GM12878 (cell line): ENCODE results near the gene MAP4K4. TPM values are rescaled to one million over a fixed set of nuclear protein-coding genes. Genes with fewer than 3 reads are reported as not detected.

Experiments
- ATAC-seq: fragments of 200-7000 bp; cut with Tn5 transposase; 3 replicates; pipeline ENCODE4 v1.9.1; 2020; ENCODE audit warnings: mild to moderate bottlenecking, moderate library complexity
- BruUV-seq: library from RNA; stranded (reverse); fragments of 400-500 nt; replicated peaks from 2 replicates; lab custom pipeline; 2021; lab: Mats Ljungman, UMichigan
- CTCF ChIA-PET: fragments of 300-600 bp; sonication (Branson Sonifier 250); formaldehyde crosslinking; extraction: SDS; loops from one replicate; lab custom pipeline; 2021; ENCODE audit warnings: inconsistent platforms; lab: Yijun Ruan, JAX
- POLR2A ChIA-PET: fragments of 350-600 bp; formaldehyde crosslinking; extraction: SDS; loops from one replicate; lab custom pipeline; 2021; ENCODE audit warnings: inconsistent platforms; lab: Charles Lee
- RAD21 ChIA-PET: fragments of 300-600 bp; sonication (Branson Sonifier 250); formaldehyde crosslinking; loops from one replicate; lab custom pipeline; 2023; ENCODE audit warnings: antibody characterized with exemption; ENCODE audit not compliant: unreplicated experiment; lab: Charles Lee
- SMC1A ChIA-PET: fragments of 300-600 bp; sonication (Branson Sonifier 250); formaldehyde crosslinking; loops from one replicate; lab custom pipeline; 2023; ENCODE audit not compliant: unreplicated experiment, uncharacterized antibody; lab: Charles Lee
- DNase-seq: peaks from one replicate; pipeline ENCODE4 v3.0.0-alpha.2; 2011; ENCODE audit warnings: low read depth, low spot score
- FAIRE-seq: peaks from 3 replicates; lab custom pipeline; 2011; peaks lifted over from hg19 to GRCh38; lab: Jason Lieb, UNC
- H2AFZ ChIP-seq: 2 replicates; pipeline ENCODE4 v1.6.0; 2011; ENCODE audit warnings: low read depth, low read length, control low read depth; ENCODE audit not compliant: control insufficient read depth
- H3K27ac ChIP-seq: 2 replicates; pipeline ENCODE4 v1.5.1; 2011; ENCODE audit warnings: control low read depth; ENCODE audit not compliant: control insufficient read depth, insufficient read depth
- H3K27me3 ChIP-seq, 2 experiments: replicated peaks in 1 of 2; 2 replicates each; pipeline versions ENCODE4 v1.6.0 to v1.6.1; 2011; ENCODE audit warnings: low read length in 1 of 2; ENCODE audit not compliant: control insufficient read depth in 2 of 2, insufficient read depth in 2 of 2
- H3K36me3 ChIP-seq, 2 experiments: 2 replicates each; pipeline ENCODE4 v1.5.1; 2011; ENCODE audit warnings: low read length in 1 of 2; ENCODE audit not compliant: control insufficient read depth in 2 of 2, insufficient read depth in 2 of 2
- H3K4me1 ChIP-seq: 2 replicates; pipeline ENCODE4 v1.6.1; 2011; ENCODE audit warnings: mild to moderate bottlenecking, low read length, moderate library complexity, mixed read lengths; ENCODE audit not compliant: control insufficient read depth, insufficient read depth
- H3K4me2 ChIP-seq: 2 replicates; pipeline ENCODE4 v1.6.0; 2011; ENCODE audit warnings: control low read depth; ENCODE audit not compliant: control insufficient read depth, insufficient read depth
- H3K4me3 ChIP-seq: fragments of 200-600 bp; sonication (generic); 2 replicates; pipeline ENCODE4 v1.5.1; 2016
- H3K79me2 ChIP-seq: 2 replicates; pipeline ENCODE4 v1.6.0; 2011; ENCODE audit warnings: low read length; ENCODE audit not compliant: control insufficient read depth, insufficient read depth
- H3K9ac ChIP-seq: 2 replicates; pipeline ENCODE4 v1.8.0; 2011; ENCODE audit warnings: low read length, control low read depth, mixed read lengths; ENCODE audit not compliant: control insufficient read depth, insufficient read depth
- H3K9me3 ChIP-seq: replicated peaks from 3 replicates; pipeline ENCODE4 v1.5.1; 2011; ENCODE audit warnings: mild to moderate bottlenecking, low read length; ENCODE audit not compliant: control insufficient read depth, insufficient read depth
- H4K20me1 ChIP-seq: 2 replicates; pipeline ENCODE4 v1.6.0; 2011; ENCODE audit not compliant: control insufficient read depth, insufficient read depth
- ASH2L ChIP-seq: fragments of 300-600, 200-600 bp; sonication (generic); IDR thresholded peaks from 2 replicates; pipeline ENCODE4 v1.6.1; 2017; ENCODE audit warnings: low read depth, mild to moderate bottlenecking, borderline replicate concordance
- BCLAF1 ChIP-seq: fragments of 450-650 bp; IDR thresholded peaks from 2 replicates; pipeline ENCODE4 v1.6.1; 2017; ENCODE audit warnings: antibody characterized with exemption, mild to moderate bottlenecking, moderate library complexity
- CHD1 ChIP-seq: IDR thresholded peaks from 2 replicates; pipeline ENCODE4 v1.6.1; 2012; ENCODE audit warnings: low read depth, low read length, improper control_type of control experiment
- E4F1 ChIP-seq: fragments of 450-650 bp; IDR thresholded peaks from 2 replicates; pipeline ENCODE4 v1.6.1; 2018; ENCODE audit warnings: borderline replicate concordance, mild to moderate bottlenecking; ENCODE audit not compliant: partially characterized antibody
- EED ChIP-seq: sonication (generic); IDR thresholded peaks from 2 replicates; pipeline ENCODE4 v1.6.1; 2016; ENCODE audit warnings: antibody characterized with exemption, low read depth
- ETV6 ChIP-seq, 2 experiments: fragments of 450-650 bp in 1 of 2; IDR thresholded peaks in 1 of 2; conservative IDR thresholded peaks in 1 of 2; 2 replicates each; pipeline ENCODE4 v1.6.1; 2014; ENCODE audit warnings: antibody characterized with exemption in 1 of 2, borderline replicate concordance in 1 of 2, low read depth in 1 of 2, mild to moderate bottlenecking in 1 of 2, moderate library complexity in 1 of 2
- HDAC2 ChIP-seq: fragments of 200-600 bp; sonication (generic); IDR thresholded peaks from 2 replicates; pipeline ENCODE4 v1.6.1; 2017
- MAX ChIP-seq: IDR thresholded peaks from 2 replicates; pipeline ENCODE4 v1.6.1; 2012; ENCODE audit warnings: low read depth, low read length, improper control_type of control experiment
- PML ChIP-seq: IDR thresholded peaks from 2 replicates; pipeline ENCODE4 v1.6.1; 2012; ENCODE audit warnings: low read length, inconsistent platforms
- SIN3A ChIP-seq: IDR thresholded peaks from 2 replicates; pipeline ENCODE4 v1.6.1; 2012; ENCODE audit warnings: low read depth, low read length, improper control_type of control experiment
- SMAD1 ChIP-seq: fragments of 450-650 bp; IDR thresholded peaks from 2 replicates; pipeline ENCODE4 v1.6.1; 2018; ENCODE audit warnings: mild to moderate bottlenecking, low read depth; ENCODE audit not compliant: partially characterized antibody
- ZBED1 ChIP-seq: IDR thresholded peaks from 2 replicates; pipeline ENCODE4 v1.6.1; 2016; ENCODE audit warnings: borderline replicate concordance
- ZNF24 ChIP-seq: fragments of 450-650 bp; IDR thresholded peaks from 2 replicates; pipeline ENCODE4 v1.6.1; 2017; ENCODE audit warnings: antibody characterized with exemption, mild to moderate bottlenecking
- ZNF687 ChIP-seq: fragments of 450-650 bp; IDR thresholded peaks from 2 replicates; pipeline ENCODE4 v1.6.1; 2017; ENCODE audit warnings: mild to moderate bottlenecking, moderate library complexity
- WGBS: methylation state at CpG from one replicate; pipeline ENCODE4 v1.1.6; 2016; ENCODE audit warnings: low lambda C conversion rate; ENCODE audit not compliant: insufficient replicate concordance, insufficient coverage; ENCODE audit errors: missing lambda C conversion rate; 5-methylcytosine and 5-hydroxymethylcytosine counted together
- in situ Hi-C: fragments of 300-500 bp; cut with MboI; formaldehyde crosslinking; loops from 9 replicates; pipeline ENCODE4 v1.14.3; 2018; ENCODE audit warnings: mixed read lengths
- intact Hi-C: fragments of 100-400 bp; cut with micrococcal nuclease; formaldehyde crosslinking; loops from one replicate; pipeline ENCODE4 v1.14.2; 2022; ENCODE audit not compliant: unreplicated experiment
- polyA plus RNA-seq, 11 experiments: library from polyadenylated mRNA; depleted of rRNA in 4 of 11; unstranded in 6 of 11; stranded (reverse) in 5 of 11; fragments of >200 nt; fragmentation: Nextera tagmentation in 4 of 11; fragmentation: Illumina TruSeq in 1 of 11; extraction: Ambion mirVana in 4 of 11; extraction: Trizol in 1 of 11; gene quantifications; 1 replicate in 1 of 11; 2 replicates in 10 of 11; pipeline versions ENCODE4 v1.2.1 to v1.2.3, GENCODE V29; 2011 to 2016; ENCODE audit warnings: inconsistent platforms in 2 of 11, missing spikeins in 2 of 11, low read depth in 1 of 11
- total RNA-seq, 4 experiments: library from RNA; depleted of rRNA in 3 of 4; stranded (reverse); fragments of >200 nt in 3 of 4; fragmentation: Illumina TruSeq in 1 of 4; extraction: Trizol in 1 of 4; gene quantifications; 2 replicates each; pipeline versions ENCODE4 v1.2.1 to v1.2.3, GENCODE V29; 2013 to 2021

The MAP4K4 gene
- total and polyA plus RNA-seq, 10 of the 15 experiments (the other 5 are each of a cell fraction or from before 2014, with no cell fraction given): 1.9 to 50.4 (median 9.7) TPM

- TF ChIP-seq BCLAF1: no peak
- no peak for TF ChIP-seq EED
Measured at GRCh38 chr2:101902169-101902568, 204.7 kb downstream of the MAP4K4 start (continued).

- ChIA-PET CTCF (no interaction called here), RAD21 (no interaction called here)
- in situ Hi-C loops: no loop called here
- WGBS: 45% methylated on average over 1 of the region's 1 CpG
- H3K36me3 ChIP-seq: no peaks in the 10 kb centered on the region
- ATAC-seq: no peak
- no peak for DNase-seq
- H4K20me1 ChIP-seq: no peaks in the 10 kb centered on the region
- H3K4me3 ChIP-seq: no peak overlapping the region
- peaks cover 5% of the 10 kb centered on the region for H3K4me1 ChIP-seq
- H2AFZ ChIP-seq: no peak overlapping the region
- intact Hi-C loops: loop anchor here (5.0 kb wide), 2 partner anchors 72 to 332 kb away; no protein-coding TSS in a partner anchor
- H3K79me2 ChIP-seq: no peaks in the 10 kb centered on the region
- peaks cover 21% of the 10 kb centered on the region; the same call in 2 of the 3 replicates for H3K9me3 ChIP-seq
- H3K9ac ChIP-seq: no peak overlapping the region
- H3K27ac ChIP-seq: no peak overlapping the region
- TF ChIP-seq ASH2L (no peak), HDAC2 (no peak), ZBED1 (no peak), E4F1 (no peak), SMAD1 (no peak), PML (no peak), ZNF687 (no peak), ZNF24 (no peak), MAX (no peak), CHD1 (no peak), ETV6 (conservative IDR thresholded peaks at IDR 0.05 in 1 of 2, IDR thresholded peaks at IDR 0.05 in 1 of 2; ENCODE audit: borderline replicate concordance in 1 of 2, low read depth in 1 of 2) (no peak), SIN3A (no peak)
- TF ChIP-seq, all 136 proteins: peak for 0
- BruUV-seq: no TSS peak
- ChIA-PET POLR2A (no interaction called here), SMC1A (interaction anchor here (2.8 kb wide), 1 partner anchor 20 kb away, joined by 14 read pairs; no protein-coding TSS in a partner anchor)
- no peak for FAIRE-seq
- Histone ChIP-seq H3K27me3 (no peaks in the 10 kb centered on the region), H3K4me2 (no peak overlapping the region)
Measured at GRCh38 chr2:101904916-101905315, 207.4 kb downstream of the MAP4K4 start.
